Neuron (in vitro differentiated cells): ENCODE measurements around the gene SLC38A3.
"Not testable (repeated sequence)": the region's sequence is repeated elsewhere in the genome, so short reads cannot be mapped to it uniquely, and the experiment has no call there.

Experiments used
- H2AFZ ChIP-seq: one replicate; pipeline ENCODE4 v1.6.1; 2013; ENCODE audit warnings: low read depth, mild to moderate bottlenecking, inconsistent platforms, low read length, moderate library complexity
- H3K27me3 ChIP-seq: one replicate; pipeline ENCODE4 v1.6.1; 2013; ENCODE audit warnings: low read length; ENCODE audit not compliant: insufficient read depth
- H3K36me3 ChIP-seq: one replicate; pipeline ENCODE4 v1.6.1; 2013; ENCODE audit warnings: low read length; ENCODE audit not compliant: insufficient read depth
- H3K4me1 ChIP-seq: one replicate; pipeline ENCODE4 v1.6.1; 2013; ENCODE audit warnings: low read length; ENCODE audit not compliant: insufficient read depth
- H3K4me3 ChIP-seq: 2 replicates; pipeline ENCODE4 v1.5.1; 2013; ENCODE audit warnings: mild to moderate bottlenecking, low read length, moderate library complexity
- H3K9me3 ChIP-seq: one replicate; pipeline ENCODE4 v1.6.1; 2013; ENCODE audit warnings: low read length

Gene SLC38A3

GRCh38 chr3:50227390-50228183, 22.5 kb downstream of the SLC38A3 start:
- Histone ChIP-seq H3K4me1 (peaks cover 19% of the 10 kb centered on the region), H3K9me3 (no peaks in the 10 kb centered on the region), H3K36me3 (no peaks in the 10 kb centered on the region), H2AFZ (peak overlapping the region; percentile 33), H3K27me3 (no peaks in the 10 kb centered on the region), H3K4me3 (peak overlapping the region; percentile 75)

- peak overlapping the region; percentile 75 for H3K4me3 ChIP-seq
These were observed 23.2 kb downstream of the SLC38A3 start for GRCh38 chr3:50228184-50228763.

GRCh38 chr3:50229490-50229889, 24.4 kb downstream of the SLC38A3 start:
- H3K27me3 ChIP-seq, result no peaks in the 10 kb centered on the region
- no peak overlapping the region for H2AFZ ChIP-seq
- peaks cover 32% of the 10 kb centered on the region for H3K4me1 ChIP-seq
- no peak overlapping the region for H3K4me3 ChIP-seq
- H3K36me3 ChIP-seq, result no peaks in the 10 kb centered on the region
- H3K9me3 ChIP-seq, result no peaks in the 10 kb centered on the region

More at GRCh38 chr3:50228184-50228763, 23.2 kb downstream of the SLC38A3 start:
- H3K4me1 ChIP-seq, result peaks cover 26% of the 10 kb centered on the region
- H3K9me3 ChIP-seq, H2AFZ ChIP-seq, H3K27me3 ChIP-seq, H3K36me3 ChIP-seq: not testable (repeated sequence)

GRCh38 chr3:50230104-50230793, 25.2 kb downstream of the SLC38A3 start:
- H2AFZ ChIP-seq, result no peak overlapping the region
- H3K4me3 ChIP-seq, result no peak overlapping the region
- H3K4me1 ChIP-seq, result peaks cover 35% of the 10 kb centered on the region
- no peaks in the 10 kb centered on the region for H3K36me3 ChIP-seq
- H3K27me3 ChIP-seq, result no peaks in the 10 kb centered on the region
- no peaks in the 10 kb centered on the region for H3K9me3 ChIP-seq

GRCh38 chr3:50230794-50231125, 25.7 kb downstream of the SLC38A3 start:
- no peaks in the 10 kb centered on the region for H3K9me3 ChIP-seq
- no peaks in the 10 kb centered on the region for H3K27me3 ChIP-seq
- H3K4me3 ChIP-seq, result no peak overlapping the region
- peaks cover 38% of the 10 kb centered on the region for H3K4me1 ChIP-seq
- no peaks in the 10 kb centered on the region for H3K36me3 ChIP-seq
- H2AFZ ChIP-seq, result no peak overlapping the region

- Histone ChIP-seq H3K4me3 (no peak overlapping the region), H3K4me1 (peaks cover 38% of the 10 kb centered on the region), H3K27me3 (no peaks in the 10 kb centered on the region), H2AFZ (no peak overlapping the region), H3K9me3 (no peaks in the 10 kb centered on the region), H3K36me3 (no peaks in the 10 kb centered on the region)
These were observed 26.5 kb downstream of the SLC38A3 start for GRCh38 chr3:50231581-50231980.

- no peak overlapping the region for H2AFZ ChIP-seq
- no peaks in the 10 kb centered on the region for H3K27me3 ChIP-seq
- H3K4me1 ChIP-seq, result peaks cover 34% of the 10 kb centered on the region
- no peak overlapping the region for H3K4me3 ChIP-seq
- no peaks in the 10 kb centered on the region for H3K36me3 ChIP-seq
- no peaks in the 10 kb centered on the region for H3K9me3 ChIP-seq
These were observed 27.2 kb downstream of the SLC38A3 start for GRCh38 chr3:50232303-50232702.

- H3K9me3 ChIP-seq, result no peaks in the 10 kb centered on the region
- no peak overlapping the region for H2AFZ ChIP-seq
- H3K4me3 ChIP-seq, result no peak overlapping the region
- peaks cover 36% of the 10 kb centered on the region for H3K4me1 ChIP-seq
- H3K27me3 ChIP-seq, result no peaks in the 10 kb centered on the region
- no peaks in the 10 kb centered on the region for H3K36me3 ChIP-seq
These were observed 28.1 kb downstream of the SLC38A3 start for GRCh38 chr3:50233176-50233575.

GRCh38 chr3:50235716-50236483, 30.8 kb downstream of the SLC38A3 start, which contains the start of gene GNAI2:
Gene GNAI2 (plus strand): TSS chr3:50236204. CDS start chr3:50236336, 132 bp downstream.
- Histone ChIP-seq H2AFZ (no peak within 1 kb of the TSS), H3K36me3 (peaks cover 7% of the 10 kb centered on the region), H3K4me1 (peaks cover 56% of the 10 kb centered on the region), H3K4me3 (peak within 1 kb of the TSS; percentile 94), H3K27me3 (no peaks in the 10 kb centered on the region), H3K9me3 (no peaks in the 10 kb centered on the region)

- H3K9me3 ChIP-seq, result no peaks in the 10 kb centered on the region
- H2AFZ ChIP-seq, result no peak overlapping the region
- no peaks in the 10 kb centered on the region for H3K27me3 ChIP-seq
- H3K4me1 ChIP-seq, result peaks cover 63% of the 10 kb centered on the region
- peak overlapping the region; percentile 94 for H3K4me3 ChIP-seq
- H3K36me3 ChIP-seq, result peaks cover 7% of the 10 kb centered on the region
These were observed 31.5 kb downstream of the SLC38A3 start for GRCh38 chr3:50236484-50237132.

GRCh38 chr3:50237133-50237651, 32.1 kb downstream of the SLC38A3 start:
- H3K9me3 ChIP-seq, result no peaks in the 10 kb centered on the region
- peak overlapping the region; percentile 94 for H3K4me3 ChIP-seq
- H2AFZ ChIP-seq, result no peak overlapping the region
- H3K36me3 ChIP-seq, result peaks cover 7% of the 10 kb centered on the region
- H3K4me1 ChIP-seq, result peaks cover 69% of the 10 kb centered on the region
- H3K27me3 ChIP-seq, result no peaks in the 10 kb centered on the region

- peaks cover 69% of the 10 kb centered on the region for H3K4me1 ChIP-seq
- H3K9me3 ChIP-seq, result no peaks in the 10 kb centered on the region
- H3K4me3 ChIP-seq, result peak overlapping the region; percentile 94
- no peaks in the 10 kb centered on the region for H3K27me3 ChIP-seq
- H3K36me3 ChIP-seq, result peaks cover 10% of the 10 kb centered on the region
- no peak overlapping the region for H2AFZ ChIP-seq
These were observed 32.9 kb downstream of the SLC38A3 start for GRCh38 chr3:50237754-50238548.
